ENCODE results near the gene C6orf47. TPM values are rescaled to one million over a fixed set of nuclear protein-coding genes. Genes with fewer than 3 reads are reported as not detected.

The C6orf47 gene
- total and polyA plus RNA-seq, 4 donors, result 12.4 to 23.1 (median 17.3) TPM

GRCh38 chr6:31652925-31653724, 7.5 kb downstream of the C6orf47 start:
- peaks cover 19% of the 10 kb centered on the region for H3K4me1 ChIP-seq (ENCODE audit: control insufficient read depth, insufficient read depth, low read length)
- H3K27me3 ChIP-seq (ENCODE audit: control insufficient read depth, insufficient read depth, low read length), result no peaks in the 10 kb centered on the region
- H3K36me3 ChIP-seq (ENCODE audit: control insufficient read depth, insufficient read depth, low read length), result peaks cover 24% of the 10 kb centered on the region
- 1% methylated on average over 20 of the region's 37 CpGs for WGBS (ENCODE audit: insufficient coverage)
- peak overlapping the region; percentile 98 for H3K4me3 ChIP-seq (ENCODE audit: low read depth, low read length)
- H3K27ac ChIP-seq (ENCODE audit: low read depth, low read length), result peak overlapping the region; percentile 99
- no peak for DNase-seq (ENCODE audit: low read depth in 4 of 6, low spot score in 6 of 6)
- no peaks in the 10 kb centered on the region for H3K9me3 ChIP-seq (ENCODE audit: control insufficient read depth, insufficient read depth, low read length)

GRCh38 chr6:31651602-31652191, 8.9 kb downstream of the C6orf47 start:
- peak overlapping the region; percentile 99 for H3K27ac ChIP-seq (ENCODE audit: low read depth, low read length)
- 5% methylated on average over 25 of the region's 29 CpGs for WGBS (ENCODE audit: insufficient coverage)
- DNase-seq (ENCODE audit: low read depth in 4 of 6, low spot score in 6 of 6), result no peak
- peaks cover 29% of the 10 kb centered on the region for H3K36me3 ChIP-seq (ENCODE audit: control insufficient read depth, insufficient read depth, low read length)
- no peaks in the 10 kb centered on the region for H3K27me3 ChIP-seq (ENCODE audit: control insufficient read depth, insufficient read depth, low read length)
- H3K4me1 ChIP-seq (ENCODE audit: control insufficient read depth, insufficient read depth, low read length), result peaks cover 18% of the 10 kb centered on the region
- H3K9me3 ChIP-seq (ENCODE audit: control insufficient read depth, insufficient read depth, low read length), result no peaks in the 10 kb centered on the region
- peak overlapping the region; percentile 98 for H3K4me3 ChIP-seq (ENCODE audit: low read depth, low read length)

- Histone ChIP-seq H3K36me3 (ENCODE audit: control insufficient read depth, insufficient read depth, low read length) (peaks cover 86% of the 10 kb centered on the region), H3K27me3 (ENCODE audit: control insufficient read depth, insufficient read depth, low read length) (no peaks in the 10 kb centered on the region)
- WGBS (ENCODE audit: insufficient coverage), result 98% methylated on average over 8 of the region's 9 CpGs
Observed at GRCh38 chr6:31645325-31645724, 15.3 kb downstream of the C6orf47 start.

GRCh38 chr6:31643818-31644454, 16.6 kb downstream of the C6orf47 start:
- 83% methylated on average over 10 of the region's 17 CpGs for WGBS (ENCODE audit: insufficient coverage)
- Histone ChIP-seq H3K9me3 (ENCODE audit: control insufficient read depth, insufficient read depth, low read length) (no peaks in the 10 kb centered on the region), H3K4me3 (ENCODE audit: low read depth, low read length) (no peak overlapping the region), H3K27me3 (ENCODE audit: control insufficient read depth, insufficient read depth, low read length) (no peaks in the 10 kb centered on the region), H3K36me3 (ENCODE audit: control insufficient read depth, insufficient read depth, low read length) (peaks cover 92% of the 10 kb centered on the region), H3K27ac (ENCODE audit: low read depth, low read length) (no peak overlapping the region), H3K4me1 (ENCODE audit: control insufficient read depth, insufficient read depth, low read length) (no peaks in the 10 kb centered on the region)
- no peak for DNase-seq (ENCODE audit: low read depth in 4 of 6, low spot score in 6 of 6)

More at GRCh38 chr6:31645325-31645724, 15.3 kb downstream of the C6orf47 start:
- no peak for DNase-seq (ENCODE audit: low read depth in 4 of 6, low spot score in 6 of 6)
- Histone ChIP-seq H3K27ac (ENCODE audit: low read depth, low read length) (no peak overlapping the region), H3K4me3 (ENCODE audit: low read depth, low read length) (no peak overlapping the region), H3K4me1 (ENCODE audit: control insufficient read depth, insufficient read depth, low read length) (no peaks in the 10 kb centered on the region), H3K9me3 (ENCODE audit: control insufficient read depth, insufficient read depth, low read length) (no peaks in the 10 kb centered on the region)

GRCh38 chr6:31642798-31643570, 17.6 kb downstream of the C6orf47 start:
- peaks cover 90% of the 10 kb centered on the region for H3K36me3 ChIP-seq (ENCODE audit: control insufficient read depth, insufficient read depth, low read length)
- no peaks in the 10 kb centered on the region for H3K27me3 ChIP-seq (ENCODE audit: control insufficient read depth, insufficient read depth, low read length)
- no peak overlapping the region for H3K4me3 ChIP-seq (ENCODE audit: low read depth, low read length)
- 100% methylated on average over 2 of the region's 6 CpGs for WGBS (ENCODE audit: insufficient coverage)
- no peaks in the 10 kb centered on the region for H3K9me3 ChIP-seq (ENCODE audit: control insufficient read depth, insufficient read depth, low read length)
- no peak overlapping the region for H3K27ac ChIP-seq (ENCODE audit: low read depth, low read length)
- no peak for DNase-seq (ENCODE audit: low read depth in 4 of 6, low spot score in 6 of 6)
- no peaks in the 10 kb centered on the region for H3K4me1 ChIP-seq (ENCODE audit: control insufficient read depth, insufficient read depth, low read length)

- WGBS (ENCODE audit: insufficient coverage), result no CpG with 5 or more reads among the region's 4 CpGs
- Histone ChIP-seq H3K4me3 (ENCODE audit: low read depth, low read length) (no peak overlapping the region), H3K36me3 (ENCODE audit: control insufficient read depth, insufficient read depth, low read length) (peaks cover 90% of the 10 kb centered on the region), H3K4me1 (ENCODE audit: control insufficient read depth, insufficient read depth, low read length) (no peaks in the 10 kb centered on the region), H3K27ac (ENCODE audit: low read depth, low read length) (no peak overlapping the region), H3K27me3 (ENCODE audit: control insufficient read depth, insufficient read depth, low read length) (no peaks in the 10 kb centered on the region), H3K9me3 (ENCODE audit: control insufficient read depth, insufficient read depth, low read length) (no peaks in the 10 kb centered on the region)
- DNase-seq (ENCODE audit: low read depth in 4 of 6, low spot score in 6 of 6), result no peak
Observed at GRCh38 chr6:31641370-31641769, 19.2 kb downstream of the C6orf47 start.

GRCh38 chr6:31640612-31641011, 20.0 kb downstream of the C6orf47 start:
- no peak overlapping the region for H3K4me3 ChIP-seq (ENCODE audit: low read depth, low read length)
- no peaks in the 10 kb centered on the region for H3K4me1 ChIP-seq (ENCODE audit: control insufficient read depth, insufficient read depth, low read length)
- H3K9me3 ChIP-seq (ENCODE audit: control insufficient read depth, insufficient read depth, low read length), result no peaks in the 10 kb centered on the region
- 100% methylated on average over 3 of the region's 6 CpGs for WGBS (ENCODE audit: insufficient coverage)
- H3K27ac ChIP-seq (ENCODE audit: low read depth, low read length), result no peak overlapping the region
- no peak for DNase-seq (ENCODE audit: low read depth in 4 of 6, low spot score in 6 of 6)
- H3K36me3 ChIP-seq (ENCODE audit: control insufficient read depth, insufficient read depth, low read length), result peaks cover 90% of the 10 kb centered on the region
- no peaks in the 10 kb centered on the region for H3K27me3 ChIP-seq (ENCODE audit: control insufficient read depth, insufficient read depth, low read length)

- no peaks in the 10 kb centered on the region for H3K4me1 ChIP-seq (ENCODE audit: control insufficient read depth, insufficient read depth, low read length)
- DNase-seq (ENCODE audit: low read depth in 4 of 6, low spot score in 6 of 6), result no peak
- H3K27ac ChIP-seq (ENCODE audit: low read depth, low read length), result no peak overlapping the region
- no peaks in the 10 kb centered on the region for H3K9me3 ChIP-seq (ENCODE audit: control insufficient read depth, insufficient read depth, low read length)
- 91% methylated on average over 7 of the region's 10 CpGs for WGBS (ENCODE audit: insufficient coverage)
- H3K27me3 ChIP-seq (ENCODE audit: control insufficient read depth, insufficient read depth, low read length), result no peaks in the 10 kb centered on the region
- no peak overlapping the region for H3K4me3 ChIP-seq (ENCODE audit: low read depth, low read length)
- peaks cover 91% of the 10 kb centered on the region for H3K36me3 ChIP-seq (ENCODE audit: control insufficient read depth, insufficient read depth, low read length)
Observed at GRCh38 chr6:31639449-31639861, 21.1 kb downstream of the C6orf47 start.

- no peaks in the 10 kb centered on the region for H3K4me1 ChIP-seq (ENCODE audit: control insufficient read depth, insufficient read depth, low read length)
- no peaks in the 10 kb centered on the region for H3K9me3 ChIP-seq (ENCODE audit: control insufficient read depth, insufficient read depth, low read length)
- DNase-seq (ENCODE audit: low read depth in 4 of 6, low spot score in 6 of 6), result no peak
- WGBS (ENCODE audit: insufficient coverage), result 94% methylated on average over 5 of the region's 9 CpGs
- no peaks in the 10 kb centered on the region for H3K27me3 ChIP-seq (ENCODE audit: control insufficient read depth, insufficient read depth, low read length)
- no peak overlapping the region for H3K4me3 ChIP-seq (ENCODE audit: low read depth, low read length)
- no peak overlapping the region for H3K27ac ChIP-seq (ENCODE audit: low read depth, low read length)
- H3K36me3 ChIP-seq (ENCODE audit: control insufficient read depth, insufficient read depth, low read length), result peaks cover 91% of the 10 kb centered on the region
Observed at GRCh38 chr6:31639043-31639442, 21.5 kb downstream of the C6orf47 start.
